ENCODE measurements around the gene GSTO1. TPM values are rescaled to one million over a fixed set of nuclear protein-coding genes. Genes with fewer than 3 reads are reported as not detected.

The GSTO1 gene
- total and polyA plus RNA-seq, 9 of the 15 experiments (the other 6 are each of a cell fraction or from before 2014, with no cell fraction given), result 136 to 592 (median 237) TPM

- Histone ChIP-seq H3K27ac (ENCODE audit: extremely low read depth, low read depth, low read length) (no peak overlapping the region), H4K20me1 (replicated peaks; ENCODE audit: control insufficient read depth, insufficient read depth, low read length) (no peaks in the 10 kb centered on the region), H3K36me3 (ENCODE audit: control insufficient read depth, insufficient read depth, low read length) (no peaks in the 10 kb centered on the region), H2AFZ (ENCODE audit: low read depth, low read length) (peak overlapping the region; percentile 18; the same call in 1 of the 2 replicates), H3K79me2 (ENCODE audit: control insufficient read depth, insufficient read depth, low read length) (no peaks in the 10 kb centered on the region), H3K4me2 (ENCODE audit: insufficient read depth, low read length) (no peak overlapping the region), H3K9me1 (ENCODE audit: control insufficient read depth, insufficient read depth, low read length) (no peaks in the 10 kb centered on the region), H3K4me1 (replicated peaks in 1 of 2; ENCODE audit: control insufficient read depth in 2 of 2, insufficient read depth in 2 of 2, low read length in 2 of 2) (peaks cover 0 to 8% of the 10 kb centered on the region in 2 experiments; a peak in 3 of 5 replicates), H3K9me3 (replicated peaks; ENCODE audit: control insufficient read depth, insufficient read depth, low read depth, low read length) (peaks cover 12% of the 10 kb centered on the region), H3K9ac (ENCODE audit: insufficient read depth in 1 of 2, low read depth in 2 of 2, low read length in 2 of 2) (no peak overlapping the region), H3K4me3 (no peak overlapping the region), H3K27me3 (ENCODE audit: control insufficient read depth in 2 of 2, insufficient read depth in 2 of 2, low read length in 2 of 2) (no peaks in the 10 kb centered on the region)
- CTCF ChIA-PET (ENCODE audit: low intra/inter-chr PET ratio), result no interaction called here
- no TSS peak for BruUV-seq (replicated peaks)
- DNase-seq (ENCODE audit: extremely low read depth in 1 of 4, low spot score in 3 of 4) (no peak), ATAC-seq (no peak), FAIRE-seq (no peak)
- WGBS (ENCODE audit: insufficient coverage, low coverage, missing lambda C conversion rate), result 48% methylated on average over 4 of the region's 5 CpGs
- TF ChIP-seq FOXM1 (IDR thresholded peaks at IDR 0.05; ENCODE audit: low read depth) (no peak), FOXM1 (CRISPR knock-in tag; IDR thresholded peaks at IDR 0.05; ENCODE audit: low read depth) (no peak), NFIC (IDR thresholded peaks at IDR 0.05) (0 out of 2 replicates have a peak, but pooled peaks have one; percentile 28), ZFX (CRISPR knock-in tag; IDR thresholded peaks at IDR 0.05) (no peak), ZKSCAN8 (CRISPR knock-in tag; IDR thresholded peaks at IDR 0.05) (no peak)
- in situ Hi-C loops (cut with MboI), result no loop called here
- POLR2A ChIA-PET, result no interaction called here
- intact Hi-C loops (cut with micrococcal nuclease), result no loop called here
Observed at GRCh38 chr10:104243512-104243911, 11.2 kb upstream of the GSTO1 start.

GRCh38 chr10:104245066-104245632 lies 9.5 kb upstream of the GSTO1 start:
- BruUV-seq (replicated peaks), result no TSS peak
- H2AFZ ChIP-seq (ENCODE audit: low read depth, low read length), result no peak overlapping the region
- FAIRE-seq, result no peak
- no peak for ATAC-seq
- no peaks in the 10 kb centered on the region for H4K20me1 ChIP-seq (replicated peaks; ENCODE audit: control insufficient read depth, insufficient read depth, low read length)
- H3K27ac ChIP-seq (ENCODE audit: extremely low read depth, low read depth, low read length), result no peak overlapping the region
- in situ Hi-C loops (cut with MboI) (no loop called here), intact Hi-C loops (cut with micrococcal nuclease) (no loop called here)
- H3K27me3 ChIP-seq (ENCODE audit: control insufficient read depth in 2 of 2, insufficient read depth in 2 of 2, low read length in 2 of 2), result no peaks in the 10 kb centered on the region
- no peak overlapping the region for H3K4me3 ChIP-seq
- WGBS (ENCODE audit: insufficient coverage, low coverage, missing lambda C conversion rate), result 98% methylated on average over 4 of the region's 34 CpGs
- DNase-seq (ENCODE audit: extremely low read depth in 1 of 4, low spot score in 3 of 4), result no peak
- H3K4me2 ChIP-seq (ENCODE audit: insufficient read depth, low read length), result no peak overlapping the region
- POLR2A ChIA-PET, result no interaction called here
- no peaks in the 10 kb centered on the region for H3K36me3 ChIP-seq (ENCODE audit: control insufficient read depth, insufficient read depth, low read length)
- CTCF ChIA-PET (ENCODE audit: low intra/inter-chr PET ratio), result no interaction called here
- no peaks in the 10 kb centered on the region for H3K79me2 ChIP-seq (ENCODE audit: control insufficient read depth, insufficient read depth, low read length)
- H3K9ac ChIP-seq (ENCODE audit: insufficient read depth in 1 of 2, low read depth in 2 of 2, low read length in 2 of 2), result no peak overlapping the region
- H3K4me1 ChIP-seq (replicated peaks in 1 of 2; ENCODE audit: control insufficient read depth in 2 of 2, insufficient read depth in 2 of 2, low read length in 2 of 2), result peaks cover 0 to 2% of the 10 kb centered on the region in 2 experiments; a peak in 3 of 5 replicates
- H3K9me3 ChIP-seq (replicated peaks; ENCODE audit: control insufficient read depth, insufficient read depth, low read depth, low read length), result peaks cover 12% of the 10 kb centered on the region
- H3K9me1 ChIP-seq (ENCODE audit: control insufficient read depth, insufficient read depth, low read length), result no peaks in the 10 kb centered on the region
- no peak for TF ChIP-seq MTF1 (CRISPR knock-in tag; IDR thresholded peaks at IDR 0.05; ENCODE audit: borderline replicate concordance)
- TF ChIP-seq TAL1 (IDR thresholded peaks at IDR 0.05), result no peak
- no peak for TF ChIP-seq ETV6 (IDR thresholded peaks at IDR 0.05; ENCODE audit: borderline replicate concordance in 1 of 2, low read depth in 2 of 2, low read length in 1 of 2)
- TF ChIP-seq ETV6 (CRISPR knock-in tag; IDR thresholded peaks at IDR 0.05; ENCODE audit: borderline replicate concordance), result no peak
- TF ChIP-seq COPS2 (conservative IDR thresholded peaks at IDR 0.05), result no peak
- no peak for TF ChIP-seq STAT6 (CRISPR knock-in tag; IDR thresholded peaks at IDR 0.05)
- no peak for TF ChIP-seq CCAR2 (IDR thresholded peaks at IDR 0.05; ENCODE audit: low read depth, low read length)
- TF ChIP-seq FOS (IDR thresholded peaks at IDR 0.05; ENCODE audit: extremely low read depth, insufficient read length), result no peak
- TF ChIP-seq E2F3 (CRISPR knock-in tag; IDR thresholded peaks at IDR 0.05), result no peak
- no peak for TF ChIP-seq MCM7 (IDR thresholded peaks at IDR 0.05)
- no peak for TF ChIP-seq DACH1 (IDR thresholded peaks at IDR 0.05; ENCODE audit: partially characterized antibody)
- no peak for TF ChIP-seq ESRRA (IDR thresholded peaks at IDR 0.05; ENCODE audit: borderline replicate concordance, low read depth)
